ENCODE data around the gene FEZF2.

- TF ChIP-seq HDGF (IDR thresholded peaks at IDR 0.05; ENCODE audit: borderline replicate concordance), result no peak
- TF ChIP-seq ZNF384 (IDR thresholded peaks at IDR 0.05), result no peak
- TF ChIP-seq FOXA1 (IDR thresholded peaks at IDR 0.05), result no peak
- TF ChIP-seq SP1 (IDR thresholded peaks at IDR 0.05), result no peak
- TF ChIP-seq CTBP1 (IDR thresholded peaks at IDR 0.05; ENCODE audit: borderline replicate concordance), result no peak
- no peak for TF ChIP-seq FOXK2 (IDR thresholded peaks at IDR 0.05)
- no peak for TF ChIP-seq BHLHE40 (IDR thresholded peaks at IDR 0.05; ENCODE audit: borderline replicate concordance)
- TF ChIP-seq NFRKB (IDR thresholded peaks at IDR 0.05), result no peak
- TF ChIP-seq FOXM1 (IDR thresholded peaks at IDR 0.05; ENCODE audit: borderline replicate concordance), result no peak
- TF ChIP-seq TARDBP (IDR thresholded peaks at IDR 0.05), result no peak
- TF ChIP-seq ELF4 (IDR thresholded peaks at IDR 0.05), result no peak
- TF ChIP-seq LEF1 (IDR thresholded peaks at IDR 0.05; ENCODE audit: borderline replicate concordance), result no peak
Measured at GRCh38 chr3:62378921-62379320, 5.6 kb upstream of the FEZF2 start.

Measured in HEK293T (cell line).